GM12892 (cell line): Measurements from ENCODE around the gene INO80E.

Source experiments
- POLR2A ChIP-seq: IDR thresholded peaks from 2 replicates; pipeline ENCODE4 v1.6.1; 2011; ENCODE audit warnings: low read depth, low read length, control low read depth
- TAF1 ChIP-seq: IDR thresholded peaks from 2 replicates; pipeline ENCODE4 v1.6.1; 2011; ENCODE audit warnings: low read depth, mild to moderate bottlenecking, control low read depth, low read length, borderline replicate concordance

- TF ChIP-seq POLR2A: no peak
- TF ChIP-seq TAF1: no peak
Observed at GRCh38 chr16:30053376-30054015, 57.5 kb downstream of the INO80E start.
